ENCODE results near the gene NAPA.

NAPA gene

DNA sequence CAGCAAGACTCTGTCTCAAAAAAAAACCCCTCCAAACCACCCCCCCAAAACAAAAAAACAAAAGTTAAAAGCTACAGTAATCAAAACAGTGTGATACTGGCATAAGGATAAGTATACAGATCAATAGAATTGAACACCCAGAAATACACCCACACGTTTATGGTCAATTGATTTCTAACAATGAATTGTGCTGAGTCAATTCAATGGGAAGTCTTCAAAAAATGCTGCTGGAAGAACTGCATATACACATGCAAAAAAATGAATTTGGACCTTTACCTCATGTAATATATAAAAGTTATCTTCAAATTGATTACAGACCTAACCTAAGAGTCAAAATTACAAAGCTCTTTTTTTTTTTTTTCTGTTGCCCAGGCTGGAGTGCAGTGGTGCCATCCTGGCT lies 19.8 kb upstream of the NAPA start:
- no peak overlapping the region for H3K14ac ChIP-seq (ENCODE audit: low read length)
- H3K27ac ChIP-seq (replicated peaks; ENCODE audit: low read length), result no peak overlapping the region

DNA sequence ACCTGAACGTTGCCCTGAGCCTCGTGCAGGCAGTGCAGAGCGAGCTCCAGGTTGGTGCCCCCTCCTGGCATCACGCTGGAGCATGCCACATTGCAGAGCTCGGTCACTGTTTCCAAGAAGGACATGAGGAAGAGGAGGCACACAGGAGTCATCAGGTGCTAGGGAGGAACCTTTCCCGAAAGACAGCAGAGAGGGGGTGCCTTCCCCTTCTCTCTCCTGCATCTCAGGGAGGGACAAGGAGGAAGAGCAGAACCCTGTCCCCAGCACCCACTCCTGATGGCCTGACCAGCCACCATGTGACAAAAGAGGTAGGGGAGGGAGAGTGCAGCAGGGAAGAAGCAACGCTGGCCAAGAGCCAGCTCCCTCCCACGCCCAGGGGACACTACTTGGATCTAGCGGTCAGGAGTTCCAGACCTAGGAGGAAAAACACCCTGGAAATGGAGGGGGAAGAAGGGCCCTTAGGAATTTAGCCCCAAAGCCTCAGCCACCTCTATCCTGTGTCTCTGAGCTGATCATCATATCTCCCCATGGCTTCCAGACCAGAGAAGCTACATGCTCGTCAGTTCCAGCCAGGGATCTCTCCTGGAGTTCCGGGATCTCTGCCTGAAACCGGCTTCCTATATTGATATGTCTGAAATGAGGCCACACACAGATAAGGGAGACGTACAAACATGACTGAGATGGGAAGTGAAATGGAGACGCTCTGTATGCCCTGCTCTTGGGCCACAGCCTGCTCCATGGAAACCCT lies 17.0 kb upstream of the NAPA start:
- Histone ChIP-seq H3K18ac (ENCODE audit: low read length) (peak overlapping the region; percentile 76), H3K9me3 (replicated peaks in 1 of 2; ENCODE audit: control insufficient read depth in 2 of 2, insufficient read depth in 1 of 2, low read depth in 1 of 2, low read length in 2 of 2) (no peaks in the 10 kb centered on the region), H3K27me3 (ENCODE audit: control insufficient read depth in 3 of 3, insufficient read depth in 3 of 3, low read depth in 1 of 3, low read length in 3 of 3) (peaks cover 0 to 17% (median 0%) of the 10 kb centered on the region in 3 experiments), H2BK120ac (ENCODE audit: low read depth, low read length) (no peak overlapping the region), H3K4me3 (ENCODE audit: low read length in 2 of 2) (peak overlapping the region in 1 of 2 donors; percentile 48), H3K4ac (ENCODE audit: low read length) (no peak overlapping the region), H3K36me3 (replicated peaks in 1 of 2; ENCODE audit: control insufficient read depth in 2 of 2, insufficient read depth in 2 of 2, low read length in 2 of 2) (no peaks in the 10 kb centered on the region), H4K8ac (ENCODE audit: low read depth, low read length) (no peak overlapping the region), H2AFZ (ENCODE audit: low read length) (no peak overlapping the region), H2AK5ac (ENCODE audit: low read depth, low read length) (peak overlapping the region; percentile 56), H3K14ac (ENCODE audit: low read length) (no peak overlapping the region), H3K27ac (replicated peaks; ENCODE audit: low read length) (no peak overlapping the region), H3K4me2 (ENCODE audit: insufficient read depth, low read length, poor library complexity, severe bottlenecking) (no peak overlapping the region), H3K23ac (ENCODE audit: low read depth, low read length, poor library complexity) (no peak overlapping the region), H3K9ac (ENCODE audit: low read depth, low read length, poor library complexity) (no peak overlapping the region), H3K79me1 (ENCODE audit: low read depth, low read length) (no peaks in the 10 kb centered on the region), H3K4me1 (ENCODE audit: control insufficient read depth in 2 of 2, insufficient read depth in 1 of 2, low read depth in 1 of 2, low read length in 2 of 2) (no peaks in the 10 kb centered on the region), H2BK12ac (ENCODE audit: low read length) (no peak overlapping the region), H4K91ac (ENCODE audit: low read depth, low read length, poor library complexity) (no peak overlapping the region), H2BK5ac (ENCODE audit: low read length) (no peak overlapping the region), H2BK15ac (ENCODE audit: low read length) (peak overlapping the region; percentile 30)
- no CpG with 5 or more reads among the region's 14 CpGs for WGBS, 2 donors (ENCODE audit: extremely low coverage in 2 of 2, insufficient read length in 2 of 2, insufficient replicate concordance in 1 of 2)
- no peak for DNase-seq (ENCODE audit: low spot score)

More for the DNA sequence above, 19.8 kb upstream of the NAPA start:
- Histone ChIP-seq H2BK120ac (ENCODE audit: low read depth, low read length) (no peak overlapping the region), H2BK15ac (ENCODE audit: low read length) (no peak overlapping the region), H3K27me3 (ENCODE audit: control insufficient read depth in 3 of 3, insufficient read depth in 3 of 3, low read depth in 1 of 3, low read length in 3 of 3) (peaks cover 0 to 29% (median 0%) of the 10 kb centered on the region in 3 experiments), H3K4me1 (ENCODE audit: control insufficient read depth in 2 of 2, insufficient read depth in 1 of 2, low read depth in 1 of 2, low read length in 2 of 2) (no peaks in the 10 kb centered on the region), H3K9ac (ENCODE audit: low read depth, low read length, poor library complexity) (no peak overlapping the region), H3K4me2 (ENCODE audit: insufficient read depth, low read length, poor library complexity, severe bottlenecking) (no peak overlapping the region), H3K18ac (ENCODE audit: low read length) (no peak overlapping the region), H3K36me3 (replicated peaks in 1 of 2; ENCODE audit: control insufficient read depth in 2 of 2, insufficient read depth in 2 of 2, low read length in 2 of 2) (no peaks in the 10 kb centered on the region), H3K9me3 (replicated peaks in 1 of 2; ENCODE audit: control insufficient read depth in 2 of 2, insufficient read depth in 1 of 2, low read depth in 1 of 2, low read length in 2 of 2) (no peaks in the 10 kb centered on the region), H2AK5ac (ENCODE audit: low read depth, low read length) (no peak overlapping the region), H2BK5ac (ENCODE audit: low read length) (no peak overlapping the region), H3K4ac (ENCODE audit: low read length) (no peak overlapping the region), H3K79me1 (ENCODE audit: low read depth, low read length) (no peaks in the 10 kb centered on the region), H4K8ac (ENCODE audit: low read depth, low read length) (no peak overlapping the region), H2BK12ac (ENCODE audit: low read length) (no peak overlapping the region), H2AFZ (ENCODE audit: low read length) (no peak overlapping the region), H3K23ac (ENCODE audit: low read depth, low read length, poor library complexity) (no peak overlapping the region), H3K4me3 (ENCODE audit: low read length in 2 of 2) (no peak overlapping the region), H4K91ac (ENCODE audit: low read depth, low read length, poor library complexity) (no peak overlapping the region)
- no CpG with 5 or more reads among the region's 1 CpG for WGBS, 2 donors (ENCODE audit: extremely low coverage in 2 of 2, insufficient read length in 2 of 2, insufficient replicate concordance in 1 of 2)
- no peak for DNase-seq (ENCODE audit: low spot score)

DNA sequence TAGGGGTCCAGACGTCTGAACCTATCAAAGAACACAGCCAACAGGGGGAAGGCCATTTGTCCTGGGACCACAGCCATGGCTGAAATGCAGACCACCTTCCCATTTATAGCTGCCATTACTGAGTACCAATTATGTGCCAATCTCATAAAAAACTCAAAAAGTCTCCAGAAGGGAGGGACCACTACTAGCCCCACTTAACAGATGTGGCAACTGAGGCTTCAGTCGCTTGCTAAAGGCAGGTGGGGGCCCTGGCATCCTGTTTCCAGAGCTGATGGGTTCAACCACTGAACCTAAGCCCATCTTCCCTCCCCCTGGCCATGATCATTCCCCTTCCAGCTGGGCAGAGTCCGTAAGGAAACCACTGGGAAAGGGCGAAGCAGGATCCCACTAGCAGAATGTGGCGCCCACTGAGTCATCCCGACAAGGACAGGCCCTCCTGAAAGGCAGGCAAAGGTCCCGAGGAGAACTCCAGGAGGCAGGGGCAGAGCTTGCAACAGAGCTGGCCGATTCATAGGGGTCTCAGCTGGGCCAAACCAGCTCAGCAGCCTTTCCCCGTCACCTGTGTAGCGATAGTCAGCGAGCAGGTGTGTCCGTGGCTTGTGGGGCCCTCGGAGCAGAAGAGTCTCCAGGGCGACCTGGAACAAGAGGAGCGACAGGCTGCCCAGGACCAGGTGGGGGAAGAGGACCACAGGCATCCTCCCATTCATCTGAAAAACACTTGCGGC lies 14.3 kb upstream of the NAPA start:
- H4K91ac ChIP-seq (ENCODE audit: low read depth, low read length, poor library complexity), result no peak overlapping the region
- H3K79me1 ChIP-seq (ENCODE audit: low read depth, low read length), result no peaks in the 10 kb centered on the region
- H2AK5ac ChIP-seq (ENCODE audit: low read depth, low read length), result peak overlapping the region; percentile 58
- peak overlapping the region; percentile 84 for H3K14ac ChIP-seq (ENCODE audit: low read length)
- no peaks in the 10 kb centered on the region for H3K4me1 ChIP-seq (ENCODE audit: control insufficient read depth in 2 of 2, insufficient read depth in 1 of 2, low read depth in 1 of 2, low read length in 2 of 2)
- peak overlapping the region; percentile 20 for H3K23ac ChIP-seq (ENCODE audit: low read depth, low read length, poor library complexity)
- H4K8ac ChIP-seq (ENCODE audit: low read depth, low read length), result no peak overlapping the region
- no CpG with 5 or more reads among the region's 16 CpGs for WGBS, 2 donors (ENCODE audit: extremely low coverage in 2 of 2, insufficient read length in 2 of 2, insufficient replicate concordance in 1 of 2)
- peak overlapping the region; percentile 27 for H3K18ac ChIP-seq (ENCODE audit: low read length)
- H2BK5ac ChIP-seq (ENCODE audit: low read length), result peak overlapping the region; percentile 29
- H3K27ac ChIP-seq (replicated peaks; ENCODE audit: low read length), result no peak overlapping the region
- peak overlapping the region; percentile 24 for H3K9ac ChIP-seq (ENCODE audit: low read depth, low read length, poor library complexity)
- H2BK12ac ChIP-seq (ENCODE audit: low read length), result no peak overlapping the region
- H3K4me2 ChIP-seq (ENCODE audit: insufficient read depth, low read length, poor library complexity, severe bottlenecking), result no peak overlapping the region
- no peak for DNase-seq (ENCODE audit: low spot score)
- peaks cover 0 to 17% (median 0%) of the 10 kb centered on the region in 3 experiments for H3K27me3 ChIP-seq (ENCODE audit: control insufficient read depth in 3 of 3, insufficient read depth in 3 of 3, low read depth in 1 of 3, low read length in 3 of 3)
- H3K9me3 ChIP-seq (replicated peaks in 1 of 2; ENCODE audit: control insufficient read depth in 2 of 2, insufficient read depth in 1 of 2, low read depth in 1 of 2, low read length in 2 of 2), result no peaks in the 10 kb centered on the region
- no peak overlapping the region for H2BK15ac ChIP-seq (ENCODE audit: low read length)
- H2AFZ ChIP-seq (ENCODE audit: low read length), result no peak overlapping the region
- H2BK120ac ChIP-seq (ENCODE audit: low read depth, low read length), result no peak overlapping the region
- H3K36me3 ChIP-seq (replicated peaks in 1 of 2; ENCODE audit: control insufficient read depth in 2 of 2, insufficient read depth in 2 of 2, low read length in 2 of 2), result no peaks in the 10 kb centered on the region
- H3K4me3 ChIP-seq (ENCODE audit: low read length in 2 of 2), result no peak overlapping the region
- no peak overlapping the region for H3K4ac ChIP-seq (ENCODE audit: low read length)

DNA sequence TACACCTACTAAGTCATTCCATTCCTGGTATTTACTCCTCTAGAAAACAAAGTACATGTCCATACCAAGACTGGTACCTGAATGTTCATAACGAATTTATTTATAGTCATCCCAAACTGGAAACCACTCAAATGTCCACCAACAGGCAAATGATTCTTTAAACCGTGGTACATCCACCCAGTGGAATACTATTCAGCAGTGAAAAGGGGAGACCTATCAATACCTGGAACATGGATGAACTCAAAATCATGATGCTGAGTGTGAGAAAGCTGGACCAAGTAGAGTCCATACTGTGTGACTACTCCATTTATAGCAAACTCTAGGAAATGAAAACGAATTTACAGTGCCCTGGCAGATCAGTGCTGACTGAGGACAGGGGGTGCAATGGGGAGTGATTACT lies 11.9 kb upstream of the NAPA start:
- Histone ChIP-seq H3K4ac (ENCODE audit: low read length) (no peak overlapping the region), H3K4me2 (ENCODE audit: insufficient read depth, low read length, poor library complexity, severe bottlenecking) (no peak overlapping the region), H2BK120ac (ENCODE audit: low read depth, low read length) (no peak overlapping the region), H3K23ac (ENCODE audit: low read depth, low read length, poor library complexity) (no peak overlapping the region), H3K79me1 (ENCODE audit: low read depth, low read length) (no peaks in the 10 kb centered on the region), H3K9me3 (replicated peaks in 1 of 2; ENCODE audit: control insufficient read depth in 2 of 2, insufficient read depth in 1 of 2, low read depth in 1 of 2, low read length in 2 of 2) (no peaks in the 10 kb centered on the region), H3K18ac (ENCODE audit: low read length) (no peak overlapping the region), H3K14ac (ENCODE audit: low read length) (no peak overlapping the region), H4K91ac (ENCODE audit: low read depth, low read length, poor library complexity) (no peak overlapping the region), H2BK5ac (ENCODE audit: low read length) (no peak overlapping the region), H3K27me3 (ENCODE audit: control insufficient read depth in 3 of 3, insufficient read depth in 3 of 3, low read depth in 1 of 3, low read length in 3 of 3) (peaks cover 0 to 18% (median 0%) of the 10 kb centered on the region in 3 experiments), H2AFZ (ENCODE audit: low read length) (no peak overlapping the region), H3K4me1 (ENCODE audit: control insufficient read depth in 2 of 2, insufficient read depth in 1 of 2, low read depth in 1 of 2, low read length in 2 of 2) (peaks cover 0 to 4% of the 10 kb centered on the region in 2 donors), H3K27ac (replicated peaks; ENCODE audit: low read length) (no peak overlapping the region), H2AK5ac (ENCODE audit: low read depth, low read length) (no peak overlapping the region), H2BK15ac (ENCODE audit: low read length) (no peak overlapping the region), H3K36me3 (replicated peaks in 1 of 2; ENCODE audit: control insufficient read depth in 2 of 2, insufficient read depth in 2 of 2, low read length in 2 of 2) (no peaks in the 10 kb centered on the region), H2BK12ac (ENCODE audit: low read length) (no peak overlapping the region), H4K8ac (ENCODE audit: low read depth, low read length) (no peak overlapping the region), H3K9ac (ENCODE audit: low read depth, low read length, poor library complexity) (no peak overlapping the region), H3K4me3 (ENCODE audit: low read length in 2 of 2) (no peak overlapping the region)
- no peak for DNase-seq (ENCODE audit: low spot score)
- no CpG with 5 or more reads among the region's 3 CpGs for WGBS, 2 donors (ENCODE audit: extremely low coverage in 2 of 2, insufficient read length in 2 of 2, insufficient replicate concordance in 1 of 2)
